HepG2 (cell line): Measurements from ENCODE around the gene THEMIS. TPM values are rescaled to one million over a fixed set of nuclear protein-coding genes. Genes with fewer than 3 reads are reported as not detected.
"Not testable (repeated sequence)": the region's sequence is repeated elsewhere in the genome, so short reads cannot be mapped to it uniquely, and the experiment has no call there.

Experiments
- ATAC-seq: fragments of 200-7000 bp; cut with Tn5 transposase; 3 replicates; pipeline ENCODE4 v1.9.1; 2020; ENCODE audit warnings: mild to moderate bottlenecking, moderate library complexity
- BruUV-seq: library from RNA; stranded (reverse); fragments of 400-500 nt; replicated peaks from 2 replicates; lab custom pipeline; 2021; lab: Mats Ljungman, UMichigan
- CTCF ChIA-PET: fragments of 300-600 bp; formaldehyde crosslinking; extraction: SDS; loops from one replicate; lab custom pipeline; 2021; ENCODE audit warnings: low total read pairs, inconsistent platforms, low intra/inter-chr PET ratio; lab: Yijun Ruan, JAX
- POLR2A ChIA-PET: fragments of 350-600 bp; sonication (Branson Sonifier 250); formaldehyde crosslinking; loops from one replicate; lab custom pipeline; 2020; ENCODE audit warnings: antibody characterized with exemption, inconsistent platforms; lab: Yijun Ruan, JAX
- DNase-seq: peaks from one replicate; pipeline ENCODE4 v3.0.0-alpha.2; 2015; ENCODE audit warnings: low spot score
- FAIRE-seq: peaks from 3 replicates; lab custom pipeline; 2011; peaks lifted over from hg19 to GRCh38; lab: Jason Lieb, UNC
- H2AFZ ChIP-seq: one replicate; pipeline ENCODE4 v1.6.1; 2011; ENCODE audit warnings: low read length, inconsistent platforms
- H3K27ac ChIP-seq: fragments of 300-600 bp; 3 replicates; pipeline ENCODE4 v1.8.0; 2011; ENCODE audit warnings: mixed run types, mild to moderate bottlenecking, mixed read lengths, low read length, inconsistent platforms; ENCODE audit not compliant: insufficient read depth; ENCODE audit errors: extremely low read length
- H3K27me3 ChIP-seq, 2 experiments: fragments of 200-600 bp in 1 of 2; 2 replicates in 1 of 2; 3 replicates in 1 of 2; pipeline versions ENCODE4 v1.6.0 to v1.8.0; 2011; ENCODE audit warnings: low read length in 2 of 2, mild to moderate bottlenecking in 2 of 2, moderate library complexity in 2 of 2, inconsistent platforms in 1 of 2; ENCODE audit not compliant: insufficient read depth in 2 of 2, control insufficient read depth in 1 of 2
- H3K36me3 ChIP-seq, 2 experiments: fragments of 200-600 bp in 1 of 2; replicated peaks in 1 of 2; 2 replicates in 1 of 2; 3 replicates in 1 of 2; pipeline versions ENCODE4 v1.5.1 to v1.8.0; 2011; ENCODE audit warnings: low read length in 2 of 2, inconsistent platforms in 1 of 2; ENCODE audit not compliant: insufficient read depth in 2 of 2, control insufficient read depth in 1 of 2
- H3K4me1 ChIP-seq: 2 replicates; pipeline ENCODE4 v1.5.1; 2012; ENCODE audit warnings: low read length, inconsistent platforms; ENCODE audit not compliant: insufficient read depth
- H3K4me2 ChIP-seq: 2 replicates; pipeline ENCODE4 v1.6.0; 2011; ENCODE audit warnings: low read depth, low read length, inconsistent platforms
- H3K4me3 ChIP-seq, 3 experiments: fragments of 200-600 bp in 1 of 3; sonication (generic), shearing (Covaris generic) in 1 of 3; replicated peaks in 1 of 3; 2 replicates each; pipeline ENCODE4 v1.5.1; 2011 to 2016; ENCODE audit warnings: low read length in 3 of 3, inconsistent platforms in 2 of 3, low read depth in 2 of 3, mild to moderate bottlenecking in 2 of 3, control low read depth in 1 of 3, mixed read lengths in 1 of 3; ENCODE audit not compliant: insufficient read depth in 1 of 3
- H3K79me2 ChIP-seq: one replicate; pipeline ENCODE4 v1.6.1; 2011; ENCODE audit warnings: low read length, inconsistent platforms; ENCODE audit not compliant: insufficient read depth
- H3K9ac ChIP-seq: 2 replicates; pipeline ENCODE4 v1.6.0; 2011; ENCODE audit warnings: mild to moderate bottlenecking, low read depth, low read length, inconsistent platforms; ENCODE audit not compliant: insufficient read depth
- H3K9me3 ChIP-seq: 2 replicates; pipeline ENCODE4 v1.5.1; 2012; ENCODE audit warnings: mild to moderate bottlenecking, low read length
- H4K20me1 ChIP-seq: 2 replicates; pipeline ENCODE4 v1.6.0; 2011; ENCODE audit warnings: inconsistent platforms, mild to moderate bottlenecking, low read length, moderate library complexity; ENCODE audit not compliant: insufficient read depth
- ETV6 ChIP-seq: sonication (generic); formaldehyde crosslinking; conservative IDR thresholded peaks from 2 replicates; pipeline ENCODE4 v1.4.0; 2020; ENCODE audit warnings: missing genetic modification reagents
- ZMYM2 ChIP-seq: sonication (generic); formaldehyde crosslinking; IDR thresholded peaks from 2 replicates; pipeline ENCODE4 v1.8.0; 2022; ENCODE audit warnings: mild to moderate bottlenecking, missing genetic modification reagents
- ZUFSP ChIP-seq: sonication (generic); formaldehyde crosslinking; IDR thresholded peaks from 2 replicates; pipeline ENCODE4 v1.9.0; 2021; ENCODE audit warnings: missing genetic modification reagents, mild to moderate bottlenecking, borderline replicate concordance
- WGBS: methylation state at CpG from one replicate; pipeline ENCODE4 v1.1.6; 2017; ENCODE audit warnings: low lambda C conversion rate; 5-methylcytosine and 5-hydroxymethylcytosine counted together
- in situ Hi-C: cut with HindIII; loops from 2 replicates; pipeline ENCODE4 v1.10.0; 2017; ENCODE audit warnings: low pct_unique_long_range_greater_than_20kb; ENCODE audit not compliant: extremely low pct_ligation_motif_present
- intact Hi-C: fragments of 100-400 bp; cut with micrococcal nuclease; formaldehyde crosslinking; loops from one replicate; pipeline ENCODE4 v1.10.0; 2022; ENCODE audit not compliant: unreplicated experiment
- polyA plus RNA-seq, 8 experiments: library from polyadenylated mRNA; depleted of rRNA in 3 of 8; stranded (reverse) in 7 of 8; unstranded in 1 of 8; fragments of >200 nt; fragmentation: Illumina TruSeq in 4 of 8; extraction: Trizol in 4 of 8; gene quantifications; 2 replicates each; pipeline versions ENCODE4 v1.2.1 to v1.2.3, GENCODE V29; 2011 to 2016; ENCODE audit warnings: low read depth in 4 of 8, missing spikeins in 1 of 8, mixed read lengths in 1 of 8; ENCODE audit not compliant: insufficient read depth in 1 of 8
- total RNA-seq, 5 experiments: library from RNA; depleted of rRNA; stranded (reverse); fragments of >200 nt; fragmentation: Illumina TruSeq; extraction: Trizol; gene quantifications; 2 replicates each; pipeline ENCODE4 v1.2.3, GENCODE V29; 2016; ENCODE audit warnings: low read depth in 1 of 5
- TF ChIP-seq, protein P1 (sequence below): sonication (generic); formaldehyde crosslinking; IDR thresholded peaks from 2 replicates; pipeline ENCODE4 v1.4.0; 2020; ENCODE audit warnings: missing genetic modification reagents

Gene THEMIS
- total and polyA plus RNA-seq, 2 of the 13 experiments (the other 11 are each of a cell fraction or from before 2014, with no cell fraction given), result not detected

GRCh38 chr6:127932708-127933107 lies 31.9 kb upstream of the THEMIS start (continued):
- TF ChIP-seq, protein P1, sequence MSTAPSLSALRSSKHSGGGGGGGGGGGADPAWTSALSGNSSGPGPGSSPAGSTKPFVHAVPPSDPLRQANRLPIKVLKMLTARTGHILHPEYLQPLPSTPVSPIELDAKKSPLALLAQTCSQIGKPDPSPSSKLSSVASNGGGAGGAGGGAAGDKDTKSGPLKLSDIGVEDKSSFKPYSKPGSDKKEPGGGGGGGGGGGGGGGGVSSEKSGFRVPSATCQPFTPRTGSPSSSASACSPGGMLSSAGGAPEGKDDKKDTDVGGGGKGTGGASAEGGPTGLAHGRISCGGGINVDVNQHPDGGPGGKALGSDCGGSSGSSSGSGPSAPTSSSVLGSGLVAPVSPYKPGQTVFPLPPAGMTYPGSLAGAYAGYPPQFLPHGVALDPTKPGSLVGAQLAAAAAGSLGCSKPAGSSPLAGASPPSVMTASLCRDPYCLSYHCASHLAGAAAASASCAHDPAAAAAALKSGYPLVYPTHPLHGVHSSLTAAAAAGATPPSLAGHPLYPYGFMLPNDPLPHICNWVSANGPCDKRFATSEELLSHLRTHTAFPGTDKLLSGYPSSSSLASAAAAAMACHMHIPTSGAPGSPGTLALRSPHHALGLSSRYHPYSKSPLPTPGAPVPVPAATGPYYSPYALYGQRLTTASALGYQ, result no peak
- TF ChIP-seq ZUFSP, result no peak
- TF ChIP-seq ZMYM2, result no peak
- no peak for TF ChIP-seq ETV6 (CRISPR knock-in tag)

GRCh38 chr6:127926441-127926840 lies 25.6 kb upstream of the THEMIS start:
- WGBS, result 17% methylated on average over 5 of the region's 10 CpGs
- ATAC-seq, H3K9ac ChIP-seq, H2AFZ ChIP-seq, H3K4me1 ChIP-seq, H4K20me1 ChIP-seq, CTCF ChIA-PET, H3K27ac ChIP-seq, H3K9me3 ChIP-seq, H3K79me2 ChIP-seq, H3K27me3 ChIP-seq, in situ Hi-C loops, H3K4me3 ChIP-seq, H3K4me2 ChIP-seq, POLR2A ChIA-PET, DNase-seq, intact Hi-C loops, FAIRE-seq, BruUV-seq, H3K36me3 ChIP-seq: not testable (repeated sequence)
